IPS-18c (cell line): ENCODE measurements around the gene RGS13.
"Not testable (repeated sequence)": the region's sequence is repeated elsewhere in the genome, so short reads cannot be mapped to it uniquely, and the experiment has no call there.

Experiments used
- H3K4me3 ChIP-seq: 2 replicates; pipeline ENCODE4 v1.7.0; 2013; ENCODE audit warnings: low read depth, mild to moderate bottlenecking, low read length, moderate library complexity; ENCODE audit not compliant: insufficient read depth
- H3K9me3 ChIP-seq: one replicate; pipeline ENCODE4 v1.6.1; 2013; ENCODE audit warnings: mild to moderate bottlenecking, low read length, moderate library complexity; ENCODE audit not compliant: control insufficient read depth, insufficient read depth

RGS13 gene

DNA sequence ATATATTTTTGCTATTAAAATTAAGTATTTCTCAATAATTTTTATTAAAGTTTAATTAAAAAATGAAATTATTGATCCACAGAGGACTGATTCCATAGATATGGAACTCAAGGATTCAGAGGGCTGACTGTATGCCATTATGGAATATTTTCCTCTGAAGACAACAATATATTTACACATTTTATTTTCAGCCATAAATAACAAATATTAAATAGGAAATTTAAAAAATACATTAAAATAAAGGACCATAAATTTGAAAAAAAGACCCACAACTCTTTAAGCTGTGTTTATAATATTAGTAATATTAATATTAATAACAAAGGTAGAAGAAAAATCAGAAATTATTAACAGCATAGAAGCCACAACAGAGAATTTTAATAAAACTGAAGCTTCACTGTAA is 18.2 kb downstream of the RGS13 start:
- Histone ChIP-seq H3K4me3 (no peak overlapping the region), H3K9me3 (no peaks in the 10 kb centered on the region)

- H3K4me3 ChIP-seq: no peak overlapping the region
- no peaks in the 10 kb centered on the region for H3K9me3 ChIP-seq
These were observed 18.8 kb downstream of the RGS13 start for GRCh38 chr1:192654591-192655251.

DNA sequence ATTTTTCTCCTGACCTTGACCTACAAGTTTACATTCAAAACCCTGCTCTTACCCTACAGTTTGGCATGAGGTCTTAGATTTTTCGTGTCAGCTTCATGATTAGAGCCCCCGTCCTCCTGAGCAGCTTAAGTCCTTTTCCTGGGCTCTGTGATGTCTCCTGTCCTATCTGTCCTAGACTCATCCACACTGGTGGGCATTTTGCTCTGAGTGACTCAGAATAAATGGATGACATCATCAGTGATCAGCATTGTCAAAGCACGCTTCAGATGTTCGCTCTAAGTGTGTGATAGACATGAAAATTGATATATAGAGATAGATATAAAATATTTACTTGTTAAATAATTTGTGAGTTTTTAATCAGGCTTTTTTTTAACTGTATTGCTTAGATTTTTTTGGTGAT is 21.8 kb downstream of the RGS13 start:
- H3K4me3 ChIP-seq: no peak overlapping the region
- no peaks in the 10 kb centered on the region for H3K9me3 ChIP-seq

- H3K4me3 ChIP-seq: no peak overlapping the region
- H3K9me3 ChIP-seq: no peaks in the 10 kb centered on the region
These were observed 22.3 kb downstream of the RGS13 start for GRCh38 chr1:192658255-192658654.

GRCh38 chr1:192660613-192661012 is 24.7 kb downstream of the RGS13 start:
- H3K9me3 ChIP-seq: no peaks in the 10 kb centered on the region
- H3K4me3 ChIP-seq: no peak overlapping the region

GRCh38 chr1:192668409-192668983 is 32.5 kb downstream of the RGS13 start:
- Histone ChIP-seq H3K4me3 (no peak overlapping the region), H3K9me3 (peaks cover 3% of the 10 kb centered on the region)

DNA sequence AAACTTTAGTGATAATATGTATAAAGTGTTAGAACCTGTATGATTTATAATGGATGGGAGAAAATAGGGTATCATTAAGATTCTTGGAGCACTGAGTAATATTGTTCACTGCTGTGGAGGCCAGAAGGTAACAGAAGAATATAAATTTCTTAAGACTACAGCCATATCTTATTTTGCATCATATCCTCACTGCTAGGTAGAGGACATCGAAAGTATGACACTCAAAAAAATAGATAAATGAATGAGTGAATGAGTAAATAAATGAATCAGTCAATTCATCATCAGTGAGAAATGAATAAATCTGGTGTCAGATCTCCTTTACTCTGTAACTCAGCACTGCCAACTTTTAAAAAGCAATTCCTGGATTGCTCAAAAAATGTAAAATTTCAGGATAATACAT is 33.2 kb downstream of the RGS13 start:
- Histone ChIP-seq H3K4me3 (no peak overlapping the region), H3K9me3 (peaks cover 3% of the 10 kb centered on the region)

- Histone ChIP-seq H3K9me3 (no peaks in the 10 kb centered on the region), H3K4me3 (no peak overlapping the region)
These were observed 39.8 kb downstream of the RGS13 start for GRCh38 chr1:192675716-192676115.

DNA sequence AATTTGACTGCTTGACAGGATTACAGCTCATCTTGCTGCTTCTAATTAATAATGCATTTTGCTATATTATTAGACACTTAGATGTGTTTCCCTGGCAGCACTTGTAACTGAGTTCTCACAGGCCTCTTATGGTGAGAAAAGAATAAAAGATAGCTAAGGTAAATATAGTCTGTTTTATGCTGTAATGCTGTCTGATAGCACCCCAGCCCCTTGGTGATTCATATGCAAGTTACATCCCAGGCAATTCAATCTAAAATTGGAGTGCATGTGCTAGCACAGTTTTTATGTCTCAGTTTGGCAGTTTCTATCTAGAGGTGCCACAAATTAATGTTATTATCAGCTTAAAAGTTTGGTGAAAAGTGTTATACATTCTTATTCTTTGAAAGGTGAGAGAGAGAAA is 42.2 kb downstream of the RGS13 start:
- H3K9me3 ChIP-seq: no peaks in the 10 kb centered on the region
- H3K4me3 ChIP-seq: no peak overlapping the region

GRCh38 chr1:192682335-192682734 is 46.4 kb downstream of the RGS13 start:
- H3K9me3 ChIP-seq: no peaks in the 10 kb centered on the region
- no peak overlapping the region for H3K4me3 ChIP-seq

GRCh38 chr1:192683081-192683480 is 47.1 kb downstream of the RGS13 start:
- H3K4me3 ChIP-seq, H3K9me3 ChIP-seq: not testable (repeated sequence)

DNA sequence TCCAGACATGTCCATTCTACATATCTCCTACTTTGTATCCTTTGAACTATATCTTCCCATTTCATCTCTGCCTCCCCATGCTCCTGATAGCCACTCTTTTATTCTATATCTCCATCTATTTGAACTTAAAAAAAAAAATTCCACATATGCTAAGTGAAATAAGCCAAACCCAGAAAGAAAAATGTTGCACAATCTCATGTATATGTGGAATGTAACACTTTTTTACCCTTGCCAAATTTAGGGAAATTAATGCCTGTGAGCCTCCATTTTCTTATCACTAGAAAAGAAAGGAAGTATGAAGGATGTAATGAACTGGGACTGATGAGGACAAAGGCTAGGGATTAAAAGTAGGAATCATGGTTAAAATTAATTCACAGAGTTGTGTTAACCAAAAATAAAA is 53.5 kb downstream of the RGS13 start:
- Histone ChIP-seq H3K9me3 (no peaks in the 10 kb centered on the region), H3K4me3 (no peak overlapping the region)

GRCh38 chr1:192691041-192691440 is 55.1 kb downstream of the RGS13 start:
- Histone ChIP-seq H3K4me3 (no peak overlapping the region), H3K9me3 (no peaks in the 10 kb centered on the region)

GRCh38 chr1:192696082-192696481 is 60.1 kb downstream of the RGS13 start:
- no peaks in the 10 kb centered on the region for H3K9me3 ChIP-seq
- no peak overlapping the region for H3K4me3 ChIP-seq

- H3K9me3 ChIP-seq: no peaks in the 10 kb centered on the region
- no peak overlapping the region for H3K4me3 ChIP-seq
These were observed 61.8 kb downstream of the RGS13 start for GRCh38 chr1:192697771-192698170.

- no peaks in the 10 kb centered on the region for H3K9me3 ChIP-seq
- H3K4me3 ChIP-seq: no peak overlapping the region
These were observed 62.8 kb downstream of the RGS13 start for GRCh38 chr1:192698731-192699130.

DNA sequence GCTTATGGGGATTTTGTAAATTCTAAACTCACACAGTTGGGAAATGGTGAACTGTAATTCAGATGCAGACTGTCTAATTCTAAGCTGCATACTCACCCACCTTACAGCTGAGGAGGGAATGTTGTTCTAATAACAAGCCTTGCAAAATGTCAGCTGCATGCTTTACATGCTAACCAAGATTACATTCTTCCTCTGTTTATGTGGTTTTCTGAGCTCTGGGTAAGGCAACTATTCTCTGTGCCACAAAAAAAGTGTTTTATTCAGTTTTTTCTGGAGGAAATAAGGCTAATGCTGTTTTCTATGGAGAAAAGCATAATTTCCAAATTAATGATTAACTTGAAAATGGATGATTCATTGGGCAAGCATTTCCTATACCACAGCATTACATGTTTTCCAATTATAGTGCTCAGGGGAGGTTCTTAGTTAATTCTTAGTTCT is 64.9 kb downstream of the RGS13 start:
- H3K9me3 ChIP-seq: no peaks in the 10 kb centered on the region
- no peak overlapping the region for H3K4me3 ChIP-seq

GRCh38 chr1:192702212-192702902 is 66.4 kb downstream of the RGS13 start:
- Histone ChIP-seq H3K9me3 (no peaks in the 10 kb centered on the region), H3K4me3 (no peak overlapping the region)
